Skeletal muscle cell (primary cell): ENCODE data around the gene ATF1.
"Not testable (repeated sequence)": the region's sequence is repeated elsewhere in the genome, so short reads cannot be mapped to it uniquely, and the experiment has no call there.

Experiments used
- DNase-seq: peaks from one replicate; pipeline ENCODE4 v3.0.0-alpha.2; 2010; ENCODE audit warnings: low read depth
- H3K4me3 ChIP-seq: 2 replicates; pipeline ENCODE4 v1.5.1; 2011; ENCODE audit warnings: low read depth, mild to moderate bottlenecking, control low read depth, low read length, moderate library complexity

The ATF1 gene

GRCh38 chr12:50750366-50750765, 13.5 kb upstream of the ATF1 start:
- no peak overlapping the region for H3K4me3 ChIP-seq
- no peak for DNase-seq

- DNase-seq, result no peak
- H3K4me3 ChIP-seq, result no peak overlapping the region
Observed at GRCh38 chr12:50751948-50752721, 11.8 kb upstream of the ATF1 start.

GRCh38 chr12:50753232-50753769, 10.6 kb upstream of the ATF1 start:
- DNase-seq, result no peak

DNA sequence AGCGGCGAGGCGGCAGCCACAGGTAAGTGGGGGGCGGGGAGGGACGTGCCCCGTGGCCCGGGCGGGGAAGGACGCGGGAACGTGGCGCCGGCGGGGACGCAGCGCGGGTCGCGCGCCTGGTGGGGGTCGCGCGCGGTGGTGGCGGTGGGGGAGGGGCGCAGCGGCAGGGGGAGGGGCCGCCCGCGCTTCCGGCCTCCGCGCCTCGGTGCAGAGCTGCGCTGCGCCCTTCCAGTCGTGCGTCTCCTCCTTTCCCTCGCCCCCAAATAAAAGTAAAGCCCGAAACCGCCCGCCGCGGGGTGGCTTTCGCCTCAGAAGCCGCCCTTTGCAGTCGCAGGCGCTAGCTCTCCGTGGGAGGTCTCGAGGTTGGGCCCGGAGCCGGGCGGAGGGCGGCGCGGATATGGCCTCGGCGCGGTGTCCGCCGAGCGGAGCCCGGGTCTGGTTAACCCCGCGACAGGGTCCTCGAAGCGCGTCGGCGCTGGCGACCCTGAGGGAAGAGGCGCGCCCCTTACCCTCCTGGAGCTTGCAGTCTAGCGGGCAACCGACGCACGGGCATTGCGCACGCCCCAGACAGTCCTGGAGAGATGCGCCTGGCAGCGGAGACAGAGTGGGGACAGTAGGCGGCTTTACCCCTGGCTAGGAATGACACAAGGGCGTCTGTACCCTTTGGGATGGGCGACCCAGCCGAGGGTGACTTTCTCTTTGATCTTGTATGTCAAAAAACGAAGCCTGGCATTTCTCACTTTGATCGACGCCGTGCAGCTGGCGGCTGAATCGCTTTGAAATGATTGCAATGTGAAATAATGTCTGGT, 589 bp downstream of the ATF1 start:
- H3K4me3 ChIP-seq, result peak overlapping the region; percentile 94
- DNase-seq, result no peak

More at GRCh38 chr12:50753232-50753769, 10.6 kb upstream of the ATF1 start:
- no peak overlapping the region for H3K4me3 ChIP-seq

GRCh38 chr12:50765095-50765911, 1.4 kb downstream of the ATF1 start:
- H3K4me3 ChIP-seq, result peak overlapping the region; percentile 94
- no peak for DNase-seq

DNA sequence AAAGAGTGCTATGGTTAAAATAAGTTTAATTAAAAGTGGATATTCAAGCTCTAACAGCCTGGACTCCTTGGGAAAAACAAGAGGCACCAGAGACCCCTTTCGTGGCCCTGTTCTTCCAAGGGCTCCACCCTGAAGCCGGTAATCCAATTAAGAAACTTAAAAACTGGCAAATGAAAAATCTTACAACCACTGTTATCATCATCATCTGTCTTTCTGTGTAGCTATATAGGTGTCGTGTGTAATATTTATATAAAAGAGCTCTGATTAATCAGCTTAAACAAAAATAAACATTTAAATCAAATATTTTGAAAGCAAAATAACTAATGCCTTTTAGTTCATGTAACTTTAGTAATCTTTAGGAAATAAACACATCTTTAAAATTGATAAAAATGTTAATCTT, 4.5 kb downstream of the ATF1 start:
- H3K4me3 ChIP-seq, result no peak overlapping the region
- no peak for DNase-seq

GRCh38 chr12:50768813-50769212, 4.9 kb downstream of the ATF1 start:
- H3K4me3 ChIP-seq, DNase-seq: not testable (repeated sequence)

DNA sequence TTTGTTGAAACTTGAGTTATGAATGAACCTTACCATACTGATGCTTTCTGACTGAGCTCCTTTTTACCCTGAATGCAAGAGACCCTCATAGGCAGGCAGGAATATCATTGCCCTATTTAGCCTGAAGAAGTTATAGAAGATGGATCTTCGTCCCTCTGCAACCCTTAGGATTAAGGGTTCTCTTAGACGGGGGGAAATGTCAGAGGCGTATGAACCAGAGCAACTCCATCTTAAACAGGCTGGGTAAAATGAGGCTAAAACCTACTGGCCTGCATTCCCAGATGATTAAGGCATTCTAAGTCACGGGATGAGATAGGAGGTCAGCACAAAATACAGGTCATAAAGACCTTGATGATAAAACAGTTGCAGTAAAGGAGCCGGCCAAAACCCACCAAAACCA, 7.5 kb downstream of the ATF1 start:
- no peak overlapping the region for H3K4me3 ChIP-seq
- DNase-seq, result no peak

DNA sequence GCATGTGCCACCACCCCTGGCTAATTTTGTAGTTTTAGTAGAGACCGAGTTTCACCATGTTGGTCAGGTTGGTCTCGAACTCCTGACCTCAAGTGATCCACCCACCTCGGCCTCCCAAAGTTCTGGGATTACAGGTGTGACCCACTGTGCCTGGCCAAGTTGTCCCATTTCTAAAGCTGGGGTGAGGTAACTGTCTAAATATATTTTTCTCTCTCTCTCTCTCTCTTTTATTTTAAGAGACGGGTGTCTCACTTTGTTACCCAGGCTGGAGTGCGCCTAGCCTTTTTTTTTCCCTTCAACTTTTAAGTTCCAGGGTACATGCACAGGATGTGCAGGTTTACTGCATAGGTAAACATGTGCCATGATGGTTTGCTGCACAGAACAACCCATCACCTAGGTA, 8.6 kb downstream of the ATF1 start:
- no peak overlapping the region for H3K4me3 ChIP-seq
- DNase-seq, result no peak

DNA sequence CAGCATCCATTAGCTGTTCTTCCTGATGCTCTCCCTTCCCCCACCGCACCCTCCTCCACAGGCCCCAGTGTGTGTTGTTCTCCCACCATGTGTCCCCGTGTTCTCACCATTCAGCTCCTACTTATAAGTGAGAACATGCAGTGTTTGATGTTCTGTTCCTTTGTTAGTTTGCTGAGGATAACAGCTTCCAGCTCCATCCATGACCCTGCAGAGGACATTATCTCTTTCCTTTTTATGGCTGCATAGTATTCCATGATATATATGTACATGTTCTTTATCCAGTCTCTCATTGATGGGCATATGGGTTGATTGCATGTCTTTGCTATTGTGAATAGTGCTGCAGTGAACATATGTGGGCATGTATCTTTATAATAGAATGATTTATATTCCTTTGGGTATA, 9.0 kb downstream of the ATF1 start:
- H3K4me3 ChIP-seq, result no peak overlapping the region
- no peak for DNase-seq

DNA sequence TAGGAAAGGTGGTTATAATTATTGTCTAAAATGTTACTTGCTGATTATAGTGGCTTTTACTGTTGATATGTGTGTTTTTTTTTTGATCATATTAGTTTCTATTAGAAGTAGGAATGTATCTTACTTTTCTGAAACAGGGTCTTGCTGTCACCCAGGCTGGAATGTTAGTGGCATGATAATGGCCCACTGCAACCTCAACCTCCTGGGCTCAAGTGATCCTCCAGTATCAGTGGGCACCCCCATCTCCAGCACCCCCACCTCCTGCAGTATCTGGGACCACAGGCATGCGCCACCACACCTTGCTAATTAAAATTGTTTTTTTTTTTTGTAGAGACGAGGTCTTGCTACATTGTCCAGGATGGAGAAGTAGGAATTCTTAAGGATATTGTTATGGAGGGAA, 11.3 kb downstream of the ATF1 start:
- no peak overlapping the region for H3K4me3 ChIP-seq
- DNase-seq, result no peak

DNA sequence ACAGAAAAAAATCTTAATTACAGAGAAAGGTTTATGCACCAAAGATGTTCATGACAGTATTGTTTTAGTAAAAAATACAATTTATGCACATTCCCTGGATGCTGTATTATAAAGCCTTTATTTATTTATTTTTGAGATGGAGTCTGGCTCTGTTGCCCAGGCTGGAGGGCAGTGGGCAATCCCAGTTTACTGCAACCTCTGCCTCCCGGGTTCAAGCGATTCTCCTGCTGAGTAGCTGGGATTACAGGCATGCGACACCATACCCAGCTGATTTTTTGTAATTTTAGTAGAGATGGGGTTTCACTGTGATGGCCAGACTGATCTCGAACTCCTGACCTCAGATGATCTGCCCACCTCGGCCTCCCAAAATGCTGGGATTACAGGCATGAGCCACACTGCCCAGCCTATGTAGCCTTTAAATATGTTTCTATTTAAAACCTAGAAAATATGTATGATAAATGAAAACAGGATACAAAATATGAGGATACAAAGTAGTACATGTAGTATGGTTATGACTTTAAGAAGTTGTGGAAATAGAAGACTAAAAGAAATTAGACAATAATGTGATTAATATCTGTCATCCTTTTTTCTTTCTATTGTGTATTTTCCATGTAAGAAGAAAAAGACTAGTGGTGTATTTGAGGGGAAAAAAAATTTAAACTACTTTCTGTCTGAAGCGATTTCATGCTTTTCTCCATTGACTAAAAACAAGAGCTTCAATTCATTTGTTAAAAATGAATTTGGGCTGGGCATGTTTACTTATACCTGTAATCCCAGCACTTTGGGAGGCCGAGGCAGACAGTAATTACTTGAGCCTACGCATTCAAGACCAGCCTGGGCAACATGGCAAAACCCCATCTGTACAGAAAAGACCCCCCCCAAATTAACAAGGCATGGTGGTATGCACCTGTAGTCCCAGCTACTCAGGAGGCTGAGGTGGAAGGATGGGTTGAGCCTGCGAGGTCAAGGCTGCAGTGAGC, 13.1 kb downstream of the ATF1 start:
- no peak for DNase-seq
- no peak overlapping the region for H3K4me3 ChIP-seq

DNA sequence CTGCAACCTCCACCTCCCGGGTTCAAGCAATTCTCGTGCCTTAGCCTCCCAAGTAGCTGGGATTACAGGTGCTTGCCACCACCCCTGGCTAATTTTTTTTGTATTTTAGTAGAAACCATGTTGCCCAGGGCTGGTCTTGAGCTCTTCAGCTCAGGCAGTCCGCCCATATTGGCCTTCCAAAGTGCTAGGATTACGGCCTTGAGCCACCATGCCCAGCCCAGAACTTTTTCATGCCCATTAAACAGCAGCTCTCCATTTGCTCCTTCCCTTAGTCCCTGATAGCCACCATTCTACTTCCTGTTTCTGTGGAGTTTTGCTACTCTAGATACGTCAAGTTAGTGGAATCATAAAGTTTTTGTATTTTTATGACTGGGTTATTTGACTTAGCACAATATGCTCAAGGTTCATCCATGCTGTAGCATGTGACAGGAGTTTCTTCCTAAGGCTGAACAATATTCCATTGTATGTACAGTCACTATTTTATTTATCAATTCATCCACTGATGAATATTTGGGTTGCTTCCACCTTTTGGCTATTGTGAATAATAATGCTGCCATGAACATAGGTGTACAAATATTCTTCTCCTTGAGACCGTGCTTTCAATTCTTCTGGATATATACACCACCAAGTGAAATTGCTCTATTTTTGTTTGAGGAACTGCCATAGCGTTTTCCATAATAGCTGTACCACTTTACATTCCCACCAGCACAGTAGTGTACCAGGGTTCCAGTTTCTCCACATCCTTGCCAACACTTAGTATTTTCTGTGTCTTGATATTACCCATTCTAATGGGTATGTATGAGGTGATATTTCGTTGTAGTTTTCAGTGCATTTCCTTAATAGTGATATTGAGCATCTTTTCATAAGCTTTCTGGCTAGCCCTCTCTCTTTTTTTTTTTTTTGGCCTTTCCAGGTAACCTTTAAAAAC, 15.0 kb downstream of the ATF1 start:
- no peak overlapping the region for H3K4me3 ChIP-seq
- no peak for DNase-seq

GRCh38 chr12:50780013-50780412, 16.1 kb downstream of the ATF1 start:
- no peak overlapping the region for H3K4me3 ChIP-seq
- no peak for DNase-seq

- no peak overlapping the region for H3K4me3 ChIP-seq
- no peak for DNase-seq
Observed at GRCh38 chr12:50784501-50784900, 20.6 kb downstream of the ATF1 start.

DNA sequence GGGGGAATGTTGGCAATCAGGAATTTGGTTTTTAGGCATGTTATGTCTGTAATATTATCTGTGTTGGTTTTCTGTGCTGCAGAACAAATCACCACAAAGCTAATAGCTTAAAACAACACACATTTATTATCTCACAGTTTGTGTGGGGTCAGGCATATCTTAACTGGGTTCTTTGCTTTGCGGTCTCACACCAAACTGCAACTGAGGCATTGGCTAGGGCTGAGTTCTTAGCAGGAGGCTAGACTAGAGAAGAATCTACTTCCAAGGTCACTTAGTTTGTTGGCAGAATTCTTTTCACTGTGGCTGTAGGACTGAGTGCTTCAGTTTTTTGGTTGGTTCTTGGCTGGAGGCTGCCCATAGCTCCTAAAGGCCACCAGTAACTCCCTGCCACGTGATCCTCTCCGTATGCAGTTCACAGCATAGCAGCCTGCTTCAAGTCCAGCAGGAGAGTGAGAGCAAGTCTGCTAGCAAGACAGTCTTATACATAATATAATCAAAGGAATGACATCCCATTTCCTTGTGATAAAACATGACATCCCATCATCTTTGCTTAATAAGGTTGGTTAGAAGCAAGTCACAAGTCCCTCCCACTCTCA, 21.6 kb downstream of the ATF1 start:
- no peak for DNase-seq
- no peak overlapping the region for H3K4me3 ChIP-seq

- peak; percentile 74 for DNase-seq
- H3K4me3 ChIP-seq, result no peak overlapping the region
Observed at GRCh38 chr12:50786498-50787231, 22.8 kb downstream of the ATF1 start.
